ENCODE data around the gene ZNF616.

The ZNF616 gene

DNA sequence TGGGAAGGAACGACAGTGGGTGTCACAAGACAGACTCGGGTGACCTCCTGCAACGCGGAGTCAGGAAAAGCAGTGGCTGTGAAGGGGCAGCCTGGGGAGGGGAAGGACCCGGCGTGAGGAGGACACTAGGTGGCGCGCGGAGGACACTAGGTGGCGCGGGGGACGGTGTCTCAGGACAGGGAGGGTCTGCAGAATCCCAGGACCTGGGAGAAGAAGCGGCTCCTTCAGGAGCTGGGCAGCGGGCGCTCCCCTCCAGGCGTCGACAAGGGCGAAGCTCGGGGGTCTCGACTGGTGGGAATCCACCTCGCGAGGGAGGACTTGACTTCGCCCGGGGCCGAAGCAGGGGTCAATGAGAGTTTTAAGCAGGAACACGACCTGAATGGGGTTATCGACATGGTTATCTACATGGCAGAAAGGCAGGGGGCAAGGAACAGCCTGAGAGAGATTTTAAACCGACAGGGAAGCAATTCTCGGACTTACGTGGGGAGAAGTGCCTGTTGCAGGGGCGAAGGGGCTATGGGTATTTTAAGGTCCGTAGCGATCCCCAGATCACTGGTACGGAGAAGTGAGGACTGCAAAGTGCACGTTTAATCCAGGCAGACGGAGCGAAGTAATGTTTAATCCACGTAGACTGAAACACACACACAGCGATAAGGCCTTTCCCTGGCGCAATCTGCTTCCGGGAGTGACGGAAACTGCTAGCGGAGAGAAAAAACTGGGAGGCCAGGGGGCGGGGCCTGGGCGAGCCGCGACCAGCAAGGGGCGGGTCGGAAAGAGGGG, at the start of gene ZNF616:
ZNF616 (minus strand) TSS at position 687 of the 780 bp plus-strand sequence. CDS start 9,426 bp downstream, outside the sequence.
- peak; percentile 97 for DNase-seq

DNA sequence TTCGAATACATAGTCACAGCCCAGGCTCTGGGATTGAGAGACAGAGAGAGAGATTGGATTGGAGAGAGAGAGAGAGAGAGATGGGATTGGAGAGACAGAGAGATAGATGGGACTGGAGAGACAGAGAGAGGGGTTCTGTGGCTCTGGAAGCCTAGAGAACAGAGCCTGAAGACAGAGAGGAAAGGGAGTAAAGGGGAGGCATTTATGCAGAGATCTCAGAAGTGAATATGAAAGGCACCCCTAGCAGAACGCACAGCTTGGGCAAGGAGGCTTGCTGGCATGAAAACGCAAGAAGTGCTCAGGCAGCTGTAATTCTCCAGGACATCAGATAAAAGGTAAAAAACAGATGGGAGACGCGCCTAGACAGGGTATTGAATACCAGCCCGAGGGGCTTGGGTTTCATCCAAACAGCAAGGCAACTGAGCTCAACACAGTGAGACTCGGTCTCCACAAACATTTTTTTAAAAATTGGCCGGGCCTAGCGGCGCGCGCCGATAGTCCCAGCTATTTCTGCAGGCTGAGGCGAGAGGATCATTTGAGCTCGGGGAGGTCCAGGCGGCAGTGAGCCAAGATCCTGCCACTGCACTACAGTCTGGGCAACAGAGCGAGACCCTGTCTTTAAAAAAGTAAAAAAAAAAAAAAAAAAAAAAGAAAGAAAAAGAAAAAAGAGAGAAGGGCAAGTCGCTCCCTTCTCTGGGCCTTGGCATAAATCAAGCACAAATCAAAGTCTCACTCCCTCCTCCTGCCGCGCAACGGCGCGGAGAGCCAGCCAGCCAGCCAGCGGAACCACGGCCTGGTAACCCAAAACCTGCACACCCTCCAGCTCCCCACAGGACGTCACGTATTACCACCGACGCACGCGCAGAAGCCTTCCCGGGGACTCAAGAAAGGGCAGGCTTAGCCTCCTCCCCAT, 49.3 kb upstream of the ZNF616 start:
- DNase-seq: peak; percentile 3

DNA sequence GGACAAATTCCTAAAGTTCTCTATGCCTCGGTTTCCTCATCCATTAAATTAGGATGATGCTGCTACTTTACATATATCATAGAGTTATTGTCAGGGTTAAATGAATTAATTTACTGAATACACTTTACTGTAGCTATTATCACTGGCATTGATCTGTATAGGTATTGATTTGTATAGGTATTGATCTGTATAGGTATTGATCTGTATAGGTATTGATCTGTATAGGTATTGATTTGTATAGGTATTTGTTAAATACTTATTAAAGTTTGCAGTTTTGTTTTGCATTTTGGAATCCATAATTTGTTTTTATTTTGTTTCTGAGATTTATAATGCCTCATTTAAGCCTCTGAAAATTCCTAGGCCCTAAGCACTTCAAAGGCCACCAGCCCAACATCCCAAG, 47.7 kb upstream of the ZNF616 start:
- DNase-seq: no peak

DNA sequence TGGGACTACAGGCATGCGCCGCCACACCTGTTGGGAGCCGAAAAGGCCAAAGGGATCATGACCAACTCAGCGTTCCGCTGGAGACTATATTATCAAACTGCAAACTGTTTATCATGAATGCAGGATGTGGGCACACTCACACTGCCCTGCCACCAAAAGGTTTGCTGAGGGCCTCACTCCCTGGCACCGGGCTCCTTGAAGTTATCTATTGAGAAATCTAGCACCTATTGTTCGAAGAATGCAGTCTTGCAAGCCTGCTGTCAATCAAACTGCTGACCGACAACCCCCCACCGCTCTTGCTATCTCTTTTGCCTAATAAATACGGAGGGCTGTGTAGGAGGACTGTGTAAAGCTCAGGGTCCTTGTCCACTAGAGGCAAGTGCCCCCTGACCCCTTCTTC, 36.8 kb upstream of the ZNF616 start:
- DNase-seq: no peak

DNA sequence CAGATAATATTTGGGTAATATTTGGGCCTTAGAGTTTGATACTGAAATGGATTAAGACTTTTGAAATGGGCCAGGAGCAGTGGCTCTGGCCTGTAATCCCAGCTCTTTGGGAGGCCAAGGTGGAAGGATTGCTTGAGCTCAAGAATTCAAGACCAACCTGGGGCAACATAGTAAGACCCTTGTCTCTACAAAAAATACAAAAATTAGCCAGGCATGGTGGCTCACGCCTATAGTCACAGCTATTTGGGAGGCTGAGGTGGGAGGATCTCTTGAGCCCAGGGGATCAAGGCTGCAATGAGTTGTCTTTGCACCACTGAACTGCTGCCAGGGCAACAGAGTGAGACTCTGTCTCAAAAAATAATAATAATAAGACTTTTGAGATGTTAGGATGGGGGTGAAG, 32.6 kb upstream of the ZNF616 start:
- no peak for DNase-seq

DNA sequence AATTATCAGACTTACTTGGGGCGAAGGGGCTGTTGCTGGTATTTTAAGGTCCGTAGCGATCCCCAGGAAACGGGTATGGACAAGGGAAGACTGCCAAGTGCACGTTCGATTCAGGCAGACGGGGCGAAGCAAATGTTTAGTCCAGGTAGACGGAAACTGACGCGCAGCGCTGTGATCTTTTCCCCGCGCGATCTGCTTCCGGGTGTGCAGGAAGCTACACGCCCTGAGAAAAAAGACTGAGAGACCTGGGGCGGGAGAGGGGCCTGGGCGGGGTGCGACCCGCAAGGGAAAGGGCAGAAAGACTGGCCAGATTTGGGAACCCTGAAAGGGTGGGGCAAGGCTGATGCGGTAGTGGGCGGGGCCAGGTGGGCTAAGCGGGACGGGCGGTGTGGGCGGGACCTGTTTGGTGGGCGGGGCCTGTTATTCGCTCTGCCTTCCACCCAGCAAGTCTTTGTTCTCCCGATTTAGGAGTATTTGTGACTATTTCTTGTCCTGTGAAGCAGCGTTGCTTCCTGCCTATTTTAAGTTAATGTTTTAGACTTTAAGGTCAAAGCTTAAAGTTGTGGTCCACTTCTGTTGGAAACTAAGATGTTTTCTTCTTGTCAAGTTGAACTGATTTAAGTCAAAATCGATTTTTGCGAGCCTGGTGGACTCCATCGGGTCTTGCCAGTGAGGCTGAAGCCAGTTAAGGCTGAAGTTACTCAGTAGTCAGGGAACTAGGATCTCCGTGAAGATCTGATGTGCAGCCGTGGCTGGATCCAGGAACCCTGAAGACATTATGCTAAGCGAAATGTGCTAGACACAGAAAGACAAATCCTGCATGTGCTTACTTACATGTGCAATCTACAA, 31.8 kb upstream of the ZNF616 start, which contains the start of gene ZNF836:
ZNF836 (minus strand) TSS at position 301 of the 849 bp plus-strand sequence. CDS start 3,549 bp downstream, outside the sequence.
- DNase-seq: peak; percentile 89

DNA sequence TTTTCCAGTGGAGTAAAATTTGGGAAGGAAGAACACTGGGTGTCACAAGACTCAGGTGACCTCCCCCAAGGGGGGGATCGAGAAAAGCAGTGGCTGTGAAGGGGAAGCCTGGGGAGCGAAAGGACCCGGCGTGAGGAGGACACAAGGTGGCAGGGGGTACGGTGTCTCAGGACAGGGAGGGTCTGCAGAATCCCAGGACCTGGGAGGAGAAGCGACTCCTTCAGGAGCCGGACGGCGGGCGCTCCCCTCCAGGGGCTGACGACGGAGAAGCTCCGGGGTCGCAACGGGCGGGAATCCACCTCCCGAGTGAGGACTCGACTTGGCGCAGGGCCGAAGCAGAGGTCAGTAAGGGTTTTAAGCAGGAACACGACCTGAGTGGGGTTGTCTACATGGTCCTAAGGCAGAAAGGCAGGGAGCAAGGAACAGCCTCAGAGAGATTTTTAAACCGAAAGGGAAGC, 31.2 kb upstream of the ZNF616 start:
- DNase-seq: no peak

DNA sequence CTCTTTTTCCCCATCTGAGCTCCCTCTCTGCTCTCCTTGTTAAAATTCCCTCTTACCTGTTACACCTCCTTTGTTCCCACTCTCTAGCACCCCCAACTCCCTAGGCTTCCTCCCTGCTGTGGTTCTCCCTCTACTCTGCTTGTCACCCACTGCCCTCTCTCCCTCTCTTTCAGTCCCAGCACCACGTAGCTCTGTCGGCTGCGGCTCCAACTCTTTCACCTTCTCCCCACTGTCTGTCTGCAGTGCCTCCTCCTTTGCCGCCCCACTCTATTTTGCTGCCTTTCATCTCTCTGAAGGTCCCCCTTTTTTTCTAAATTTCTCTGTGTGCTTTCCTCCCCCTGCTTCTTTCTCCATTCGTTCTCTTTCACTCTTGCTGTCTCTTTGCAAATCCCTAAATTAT, 30.6 kb upstream of the ZNF616 start:
- DNase-seq: no peak

DNA sequence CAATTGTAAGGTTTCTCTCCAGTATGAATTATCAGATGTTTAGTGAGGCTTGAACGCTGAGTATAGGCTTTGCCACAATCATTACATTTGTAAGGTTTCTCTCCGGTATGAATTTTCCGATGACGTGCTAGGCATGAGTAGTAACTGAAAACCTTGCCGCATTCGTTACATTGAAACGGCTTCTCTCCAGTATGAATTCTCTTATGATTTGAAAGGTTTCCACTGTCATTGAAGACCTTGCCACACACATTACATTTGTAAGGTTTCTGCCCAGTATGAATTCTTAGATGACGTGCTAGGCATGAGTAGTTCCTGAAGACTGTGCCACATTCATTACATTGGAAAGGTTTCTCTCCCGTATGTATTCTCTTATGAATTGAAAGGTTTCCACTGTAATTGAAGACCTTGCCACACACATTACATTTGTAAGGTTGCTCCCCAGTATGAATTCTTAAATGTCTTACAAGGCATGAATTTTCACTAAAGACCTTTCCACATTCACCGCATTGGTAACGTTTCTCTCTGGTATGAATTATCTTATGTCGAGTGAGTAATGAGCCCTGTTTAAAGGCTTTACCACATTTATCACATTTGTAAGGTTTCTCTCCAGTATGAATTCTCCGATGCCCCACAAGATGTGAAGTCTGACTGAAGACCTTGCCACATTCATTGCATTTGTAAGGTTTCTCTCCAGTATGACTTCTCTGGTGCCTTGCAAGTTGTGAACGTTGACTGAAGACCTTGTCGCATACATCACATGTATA, 16.0 kb upstream of the ZNF616 start:
- no peak for DNase-seq

DNA sequence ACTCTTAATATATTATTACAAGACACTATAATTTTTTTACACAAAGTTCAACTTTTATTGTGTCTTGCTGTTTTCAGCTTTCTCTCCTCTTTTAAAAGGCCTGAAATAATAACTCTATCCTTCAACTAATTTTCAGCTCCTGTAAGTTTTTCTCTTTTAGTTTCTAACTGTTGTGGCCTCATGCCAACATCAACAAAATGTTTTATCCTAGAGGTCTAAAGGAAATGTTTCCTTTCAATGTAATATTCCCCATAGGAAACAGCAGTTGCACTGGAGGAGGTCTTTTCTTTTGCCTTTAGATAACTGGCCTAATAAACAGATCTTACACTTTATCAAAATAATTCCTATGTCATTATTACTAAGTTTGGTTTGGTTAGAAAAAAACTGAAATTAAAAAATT, 8.5 kb upstream of the ZNF616 start:
- no peak for DNase-seq

DNA sequence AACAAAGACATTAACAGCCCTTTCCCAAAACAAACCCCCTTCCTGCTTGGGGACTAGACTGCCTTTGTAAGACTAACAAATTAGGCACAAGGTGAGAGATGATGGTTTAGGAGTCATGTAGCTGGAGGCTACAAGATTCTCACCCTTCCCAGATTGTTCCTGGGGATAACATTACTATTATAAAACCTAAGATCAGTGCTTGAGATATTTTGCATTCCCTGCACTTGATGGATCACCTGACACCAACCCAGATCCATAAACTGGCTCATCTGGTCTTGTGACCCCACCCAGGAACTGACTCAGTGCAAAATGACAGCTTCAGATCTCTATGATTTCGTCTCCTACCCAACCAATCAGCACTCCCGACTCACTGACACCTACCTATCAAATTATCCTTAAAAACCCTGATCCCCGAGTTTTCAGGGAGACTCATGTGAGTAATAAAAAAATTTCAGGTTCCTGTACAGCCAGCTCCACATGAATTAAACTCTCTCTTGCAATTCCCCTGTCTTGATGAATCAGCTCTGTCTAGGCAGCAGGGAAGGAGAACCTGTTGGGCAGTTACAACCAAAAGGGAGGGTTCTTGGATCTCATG, 2.4 kb upstream of the ZNF616 start:
- no peak for DNase-seq

DNA sequence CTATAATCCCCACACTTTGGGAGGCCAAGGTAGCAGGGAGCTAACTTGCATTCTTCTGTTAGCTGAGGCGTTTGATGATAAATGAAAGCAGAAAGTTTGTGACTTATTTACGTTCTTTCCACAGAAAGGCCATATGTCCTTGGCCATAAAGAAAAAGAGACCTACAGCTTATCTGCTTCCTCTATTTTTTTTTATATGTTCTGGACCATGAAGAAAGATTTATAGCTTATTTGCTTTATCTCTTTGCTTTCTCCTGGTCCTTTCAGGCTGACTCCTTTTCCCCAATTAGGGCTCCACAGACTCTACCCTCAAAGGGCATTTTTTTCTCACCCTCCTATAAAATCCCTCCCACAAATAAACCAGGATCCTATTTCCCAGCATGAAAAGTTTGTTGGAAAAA, 1.5 kb upstream of the ZNF616 start:
- no peak for DNase-seq

DNA sequence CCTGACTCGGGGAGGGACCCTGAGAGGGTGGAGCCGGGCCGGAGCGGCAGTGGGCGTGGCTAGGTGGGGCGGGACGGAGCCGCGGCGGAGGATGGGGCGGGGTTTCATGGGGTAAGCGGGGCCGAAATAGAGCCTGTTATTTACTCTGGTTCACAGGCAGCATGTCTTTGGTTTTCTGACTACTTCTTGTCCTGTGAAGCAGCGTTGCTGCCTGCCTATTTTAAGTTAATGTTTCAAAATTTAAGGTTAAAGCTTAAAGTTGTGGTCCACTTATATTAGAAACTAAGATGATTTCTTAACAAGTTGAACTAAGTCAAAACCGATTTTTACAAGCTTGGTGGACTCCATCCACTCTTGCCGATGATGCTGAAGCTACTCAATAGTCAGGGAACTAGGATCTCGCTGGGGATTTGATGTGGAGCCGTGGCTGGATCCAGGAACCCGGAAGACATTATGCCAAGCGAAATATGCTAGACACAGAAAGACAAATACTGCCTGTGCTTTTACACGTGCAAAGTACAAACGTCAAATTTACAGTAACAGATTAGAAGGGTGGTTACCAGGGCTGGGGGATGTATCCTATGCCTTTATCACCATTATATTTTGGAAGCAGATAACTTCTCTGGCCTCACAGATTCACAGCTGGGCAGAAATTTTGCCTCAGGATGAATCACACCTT, 433 bp upstream of the ZNF616 start:
- no peak for DNase-seq

DNA sequence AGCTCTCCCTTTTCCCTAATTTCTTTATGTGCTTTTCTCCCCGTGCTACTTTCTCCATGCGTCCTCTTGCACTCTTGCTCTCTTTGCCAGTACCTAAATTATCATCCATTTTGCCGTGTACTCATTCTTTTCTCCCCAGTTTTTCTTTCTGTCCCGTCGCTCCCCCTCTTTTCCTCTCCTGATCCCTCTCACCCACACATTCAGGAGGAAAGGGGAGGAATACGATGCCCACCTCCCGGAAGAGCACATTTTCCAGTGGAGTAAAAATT, 821 bp downstream of the ZNF616 start:
- no peak for DNase-seq

DNA sequence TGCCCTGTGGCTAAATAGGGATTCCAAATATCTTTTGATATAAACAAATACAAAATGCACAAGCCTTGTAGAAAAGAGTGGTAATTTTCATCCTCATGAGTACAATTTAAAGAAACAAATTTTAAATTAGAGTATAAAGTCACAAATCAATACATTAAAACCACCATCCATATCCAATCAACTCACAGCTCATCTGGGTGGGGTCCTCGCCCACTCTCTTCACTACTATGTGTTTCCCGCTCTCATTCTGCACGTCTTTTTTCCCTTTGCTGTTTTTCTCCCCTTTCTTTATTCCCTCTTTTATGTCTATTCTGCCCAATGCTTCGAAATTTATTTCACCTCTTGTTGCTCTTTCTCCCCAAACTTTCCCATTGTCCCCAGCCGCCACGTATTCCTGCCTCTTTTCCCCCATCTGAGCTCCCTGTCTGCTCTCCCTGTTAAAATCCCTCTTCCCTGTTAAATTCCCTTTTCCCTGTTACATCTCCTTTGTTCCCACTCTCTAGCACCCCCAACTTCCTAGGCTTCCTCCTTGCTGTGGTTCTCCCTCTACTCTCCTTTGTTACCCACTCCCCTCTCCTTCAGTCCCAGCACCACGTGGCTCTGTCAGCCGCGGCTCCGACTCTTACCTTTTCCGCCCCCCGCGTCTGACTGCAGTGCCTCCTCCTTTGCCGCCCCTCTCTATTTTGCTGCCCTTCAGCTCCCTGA, 1.3 kb downstream of the ZNF616 start:
- peak; percentile 73 for DNase-seq

DNA sequence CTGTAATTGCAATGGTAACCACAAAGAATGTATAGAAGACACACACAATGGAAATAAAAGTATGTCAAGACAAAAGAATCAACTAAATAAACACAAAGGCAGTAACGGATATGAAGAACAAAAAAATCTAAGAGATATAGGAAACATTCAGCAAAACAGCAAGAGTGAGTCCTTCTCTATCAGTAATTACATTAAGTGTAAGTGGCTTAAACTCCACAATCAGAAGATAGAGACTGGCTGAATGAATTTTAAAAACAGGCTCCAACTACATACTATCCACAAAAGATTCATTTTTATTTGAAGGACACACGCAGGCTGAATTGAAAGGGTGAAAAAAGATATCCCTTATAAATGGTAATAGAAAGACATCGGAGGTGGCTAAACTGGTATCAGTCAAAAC, 19.5 kb downstream of the ZNF616 start:
- DNase-seq: no peak

DNA sequence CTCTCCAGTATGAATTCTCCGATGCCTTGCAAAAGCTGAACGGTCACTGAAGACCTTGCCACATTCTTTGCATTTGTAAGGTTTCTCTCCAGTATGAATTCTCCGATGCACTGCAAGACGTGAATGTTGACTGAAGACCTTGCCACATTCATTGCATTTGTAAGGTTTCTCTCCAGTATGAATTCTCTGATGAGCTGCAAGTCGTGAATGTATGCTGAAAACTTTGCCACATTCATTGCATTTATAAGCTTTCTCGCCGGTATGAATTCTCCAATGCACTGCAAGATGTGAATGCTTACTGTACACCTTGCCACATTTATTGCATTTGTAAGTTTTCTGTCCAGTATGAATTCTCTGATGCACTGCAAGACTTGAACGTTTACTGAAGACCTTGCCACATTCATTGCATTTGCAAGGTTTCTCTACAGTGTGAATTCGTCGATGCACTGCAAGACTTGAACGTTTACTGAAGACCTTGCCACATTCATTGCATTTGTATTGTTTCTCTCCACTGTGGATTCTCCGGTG, 24.1 kb downstream of the ZNF616 start:
- peak; percentile 4 for DNase-seq

DNA sequence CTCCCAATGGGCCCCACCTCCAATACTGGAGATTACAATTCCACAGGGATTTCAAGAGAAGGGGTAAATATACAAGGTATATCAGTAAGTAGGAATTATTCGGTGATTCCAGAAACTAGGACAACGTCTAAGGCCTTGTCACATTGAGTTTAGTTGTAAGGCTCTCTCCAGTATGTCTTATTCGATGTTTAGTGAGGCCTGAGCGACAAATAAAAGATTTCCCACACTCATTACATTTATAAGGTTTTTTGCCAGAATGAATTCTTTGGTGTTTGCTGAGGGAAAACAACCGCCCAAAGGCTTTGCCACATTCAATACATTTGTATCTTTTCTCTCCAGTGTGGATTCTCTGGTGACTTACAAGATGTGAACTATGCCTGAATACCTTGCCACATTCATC, 25.0 kb downstream of the ZNF616 start:
- no peak for DNase-seq

DNA sequence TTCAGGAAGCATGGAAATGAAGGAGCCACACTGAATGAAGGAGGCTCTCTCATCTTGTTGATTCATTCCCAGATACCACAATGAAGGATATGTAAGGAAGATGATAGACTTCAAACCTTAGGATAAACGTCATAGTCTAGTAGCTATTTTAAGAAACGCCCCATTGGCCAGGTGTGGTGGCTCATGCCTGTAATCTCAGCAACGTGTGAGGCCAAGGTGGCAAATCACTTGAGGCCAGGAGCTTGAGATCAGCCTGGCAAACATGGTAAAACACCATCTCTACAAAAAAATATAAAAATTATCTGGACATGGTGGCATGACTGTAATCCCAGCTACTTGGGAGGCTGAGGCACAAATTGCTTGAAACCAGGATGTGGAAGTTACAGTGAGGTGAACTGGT, 27.1 kb downstream of the ZNF616 start:
- DNase-seq: no peak

DNA sequence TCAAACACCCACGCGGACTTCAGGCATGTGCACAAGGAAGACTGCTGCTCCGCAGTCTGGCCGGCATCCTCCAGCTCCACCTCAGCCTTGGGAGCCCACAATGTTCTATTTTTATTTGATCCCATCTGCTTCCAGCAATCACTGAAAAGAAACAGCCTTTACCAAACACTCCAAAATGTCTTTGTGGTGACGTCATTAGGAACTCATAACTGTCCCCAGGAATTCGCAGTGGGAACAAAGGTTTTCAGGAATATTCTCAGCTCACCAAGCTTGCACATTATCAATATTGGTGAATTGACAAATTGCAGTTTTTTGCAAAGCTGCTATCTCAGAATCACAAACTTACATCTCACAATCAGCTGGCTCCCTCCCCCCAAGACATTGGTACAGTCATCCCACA, 29.0 kb downstream of the ZNF616 start:
- no peak for DNase-seq

Data from hematopoietic multipotent progenitor cell treated with erythropoietin and hydrocortisone succinate and interleukin-3 and kit ligand, for 4 days (in vitro differentiated cells).